Mesenchymal stem cell (in vitro differentiated cells and primary cell): ENCODE results near the gene TFAP2E.

Source experiments
- DNase-seq: peaks from one replicate; pipeline ENCODE4 v3.0.0-alpha.2; 2013
- H2AFZ ChIP-seq: one replicate; pipeline ENCODE4 v1.6.1; 2013; ENCODE audit warnings: low read depth, mild to moderate bottlenecking, control low read depth, inconsistent platforms, low read length, moderate library complexity
- H2AK5ac ChIP-seq: 2 replicates; pipeline ENCODE4 v1.6.1; 2013; ENCODE audit warnings: low read length, moderate library complexity, mild to moderate bottlenecking, inconsistent platforms; ENCODE audit not compliant: severe bottlenecking
- H2BK120ac ChIP-seq: one replicate; pipeline ENCODE4 v1.6.1; 2013; ENCODE audit warnings: low read depth, mild to moderate bottlenecking, inconsistent platforms, low read length, moderate library complexity
- H2BK12ac ChIP-seq, 2 experiments: one replicate each; pipeline ENCODE4 v1.6.1; 2013; ENCODE audit warnings: inconsistent platforms in 2 of 2, low read length in 2 of 2, mild to moderate bottlenecking in 2 of 2, moderate library complexity in 2 of 2, control low read depth in 1 of 2
- H2BK15ac ChIP-seq: one replicate; pipeline ENCODE4 v1.6.1; 2013; ENCODE audit warnings: mild to moderate bottlenecking, low read depth, inconsistent platforms; ENCODE audit not compliant: poor library complexity, severe bottlenecking
- H2BK5ac ChIP-seq: 2 replicates; pipeline ENCODE4 v1.6.1; 2013; ENCODE audit warnings: low read depth, mild to moderate bottlenecking, low read length, control low read depth, inconsistent platforms; ENCODE audit not compliant: poor library complexity, severe bottlenecking
- H3K14ac ChIP-seq, 2 experiments: one replicate each; pipeline ENCODE4 v1.6.1; 2013; ENCODE audit warnings: inconsistent platforms in 2 of 2, low read length in 2 of 2, control low read depth in 1 of 2, mild to moderate bottlenecking in 1 of 2, moderate library complexity in 1 of 2
- H3K18ac ChIP-seq, 2 experiments: one replicate each; pipeline ENCODE4 v1.6.1; 2013; ENCODE audit warnings: inconsistent platforms in 2 of 2, low read length in 2 of 2, control low read depth in 1 of 2, low read depth in 1 of 2, mild to moderate bottlenecking in 1 of 2
- H3K23ac ChIP-seq, 2 experiments: one replicate each; pipeline ENCODE4 v1.6.1; 2013; ENCODE audit warnings: inconsistent platforms in 2 of 2, low read length in 2 of 2, mild to moderate bottlenecking in 2 of 2, moderate library complexity in 2 of 2, control low read depth in 1 of 2
- H3K27ac ChIP-seq: 2 replicates; pipeline ENCODE4 v1.5.1; 2013; ENCODE audit warnings: mild to moderate bottlenecking, moderate library complexity, low read length, control low read depth, inconsistent platforms; ENCODE audit not compliant: poor library complexity, severe bottlenecking
- H3K27me3 ChIP-seq, 2 experiments: 2 replicates each; pipeline versions ENCODE4 v1.6.1 to v1.7.0; 2013; ENCODE audit warnings: low read length in 2 of 2, mild to moderate bottlenecking in 2 of 2, moderate library complexity in 2 of 2, control low read depth in 1 of 2, inconsistent platforms in 1 of 2; ENCODE audit not compliant: control insufficient read depth in 1 of 2, insufficient read depth in 1 of 2
- H3K36me3 ChIP-seq, 2 experiments: 2 replicates each; pipeline versions ENCODE4 v1.6.1 to v1.7.0; 2013; ENCODE audit warnings: low read length in 2 of 2, control low read depth in 1 of 2, inconsistent platforms in 1 of 2, low read depth in 1 of 2, mild to moderate bottlenecking in 1 of 2; ENCODE audit not compliant: insufficient read depth in 2 of 2, control insufficient read depth in 1 of 2
- H3K4ac ChIP-seq, 2 experiments: one replicate each; pipeline ENCODE4 v1.6.1; 2013; ENCODE audit warnings: inconsistent platforms in 2 of 2, low read length in 2 of 2, mild to moderate bottlenecking in 2 of 2, moderate library complexity in 2 of 2, control low read depth in 1 of 2, low read depth in 1 of 2
- H3K4me1 ChIP-seq: 2 replicates; pipeline ENCODE4 v1.6.1; 2013; ENCODE audit warnings: low read depth, low read length, control low read depth; ENCODE audit not compliant: control insufficient read depth, insufficient read depth
- H3K4me2 ChIP-seq: 2 replicates; pipeline ENCODE4 v1.6.1; 2013; ENCODE audit warnings: low read length, mild to moderate bottlenecking, inconsistent platforms; ENCODE audit not compliant: poor library complexity, severe bottlenecking
- H3K4me3 ChIP-seq, 2 experiments: 2 replicates each; pipeline versions ENCODE4 v1.5.1 to v1.7.0; 2013; ENCODE audit warnings: low read length in 2 of 2, mild to moderate bottlenecking in 2 of 2, control low read depth in 1 of 2, low read depth in 1 of 2; ENCODE audit not compliant: insufficient read depth in 1 of 2
- H3K79me1 ChIP-seq: replicated peaks from 2 replicates; pipeline ENCODE4 v1.6.1; 2013; ENCODE audit warnings: mild to moderate bottlenecking, control low read depth, low read length, inconsistent platforms; ENCODE audit not compliant: poor library complexity, severe bottlenecking
- H3K9ac ChIP-seq: 2 replicates; pipeline ENCODE4 v1.7.0; 2013; ENCODE audit warnings: mild to moderate bottlenecking, low read length, moderate library complexity
- H3K9me3 ChIP-seq: 2 replicates; pipeline ENCODE4 v1.7.0; 2013; ENCODE audit warnings: mild to moderate bottlenecking, low read length; ENCODE audit not compliant: control insufficient read depth
- H4K8ac ChIP-seq: one replicate; pipeline ENCODE4 v1.6.1; 2013; ENCODE audit warnings: inconsistent platforms, mild to moderate bottlenecking, low read length, moderate library complexity
- H4K91ac ChIP-seq: one replicate; pipeline ENCODE4 v1.6.1; 2013; ENCODE audit warnings: mild to moderate bottlenecking, low read length, inconsistent platforms
- WGBS: methylation state at CpG from one replicate; pipeline ENCODE4 v1.1.7; 2013; ENCODE audit warnings: mixed read lengths; 5-methylcytosine and 5-hydroxymethylcytosine counted together

Gene TFAP2E

GRCh38 chr1:35603468-35603867 is 30.4 kb downstream of the TFAP2E start:
- Histone ChIP-seq H3K4ac (no peak overlapping the region), H3K23ac (no peak overlapping the region), H3K27ac (no peak overlapping the region), H2AFZ (no peak overlapping the region), H3K9ac (no peak overlapping the region), H3K36me3 (peaks cover 38 to 89% of the 10 kb centered on the region in 2 experiments), H3K18ac (no peak overlapping the region), H3K4me1 (peaks cover 6% of the 10 kb centered on the region), H2BK120ac (no peak overlapping the region), H2BK5ac (no peak overlapping the region), H2BK15ac (no peak overlapping the region), H2BK12ac (no peak overlapping the region), H4K8ac (peak overlapping the region; percentile 23), H3K4me3 (no peak overlapping the region), H3K27me3 (no peaks in the 10 kb centered on the region), H3K9me3 (no peaks in the 10 kb centered on the region), H2AK5ac (no peak overlapping the region), H3K79me1 (peaks cover 27% of the 10 kb centered on the region), H3K4me2 (no peak overlapping the region), H3K14ac (no peak overlapping the region), H4K91ac (no peak overlapping the region)
- DNase-seq, result no peak
- 63% methylated on average over 1 of the region's 3 CpGs for WGBS

GRCh38 chr1:35603941-35604340 is 30.8 kb downstream of the TFAP2E start:
- H4K91ac ChIP-seq, result no peak overlapping the region
- H3K4ac ChIP-seq, result no peak overlapping the region
- no peak overlapping the region for H3K9ac ChIP-seq
- H2BK15ac ChIP-seq, result no peak overlapping the region
- 51% methylated on average over 2 of the region's 4 CpGs for WGBS
- H3K18ac ChIP-seq, result no peak overlapping the region
- no peak overlapping the region for H3K23ac ChIP-seq
- no peak overlapping the region for H3K27ac ChIP-seq
- H3K79me1 ChIP-seq, result peaks cover 29% of the 10 kb centered on the region
- peaks cover 39 to 94% of the 10 kb centered on the region in 2 experiments for H3K36me3 ChIP-seq
- H3K4me1 ChIP-seq, result peaks cover 6% of the 10 kb centered on the region
- DNase-seq, result peak; percentile 19
- no peak overlapping the region for H2BK12ac ChIP-seq
- H2BK120ac ChIP-seq, result no peak overlapping the region
- no peaks in the 10 kb centered on the region for H3K27me3 ChIP-seq
- H2BK5ac ChIP-seq, result no peak overlapping the region
- H3K4me3 ChIP-seq, result no peak overlapping the region
- no peak overlapping the region for H3K4me2 ChIP-seq
- no peak overlapping the region for H2AK5ac ChIP-seq
- no peaks in the 10 kb centered on the region for H3K9me3 ChIP-seq
- H4K8ac ChIP-seq, result no peak overlapping the region
- H3K14ac ChIP-seq, result no peak overlapping the region
- no peak overlapping the region for H2AFZ ChIP-seq

- Histone ChIP-seq H2BK15ac (no peak overlapping the region), H3K4me1 (peaks cover 6% of the 10 kb centered on the region), H3K14ac (no peak overlapping the region), H3K36me3 (peaks cover 39 to 94% of the 10 kb centered on the region in 2 experiments), H3K79me1 (peaks cover 34% of the 10 kb centered on the region), H3K4me3 (no peak overlapping the region), H3K27me3 (no peaks in the 10 kb centered on the region), H3K9ac (no peak overlapping the region), H3K9me3 (no peaks in the 10 kb centered on the region), H3K23ac (no peak overlapping the region), H2AK5ac (peak overlapping the region; percentile 27), H3K4ac (no peak overlapping the region), H2BK5ac (no peak overlapping the region), H4K8ac (no peak overlapping the region), H2BK120ac (no peak overlapping the region), H2AFZ (no peak overlapping the region), H2BK12ac (no peak overlapping the region), H3K18ac (no peak overlapping the region), H3K27ac (peak overlapping the region; percentile 28), H3K4me2 (no peak overlapping the region), H4K91ac (no peak overlapping the region)
- DNase-seq, result no peak
- 87% methylated on average over 6 of the region's 6 CpGs for WGBS
Observed at GRCh38 chr1:35605071-35605866, 32.2 kb downstream of the TFAP2E start.

- no peak overlapping the region for H4K91ac ChIP-seq
- DNase-seq, result peak; percentile 21
- H3K79me1 ChIP-seq, result peaks cover 34% of the 10 kb centered on the region
- no peaks in the 10 kb centered on the region for H3K9me3 ChIP-seq
- H3K23ac ChIP-seq, result no peak overlapping the region
- no peak overlapping the region for H3K4ac ChIP-seq
- H2AK5ac ChIP-seq, result no peak overlapping the region
- H4K8ac ChIP-seq, result no peak overlapping the region
- no peaks in the 10 kb centered on the region for H3K27me3 ChIP-seq
- H2BK120ac ChIP-seq, result no peak overlapping the region
- H3K27ac ChIP-seq, result peak overlapping the region; percentile 38
- H3K14ac ChIP-seq, result no peak overlapping the region
- 34% methylated on average over 4 of the region's 4 CpGs for WGBS
- H3K36me3 ChIP-seq, result peaks cover 36 to 91% of the 10 kb centered on the region in 2 experiments
- no peak overlapping the region for H2BK12ac ChIP-seq
- H3K4me1 ChIP-seq, result peaks cover 6% of the 10 kb centered on the region
- H2BK15ac ChIP-seq, result no peak overlapping the region
- H3K9ac ChIP-seq, result no peak overlapping the region
- H2AFZ ChIP-seq, result no peak overlapping the region
- H2BK5ac ChIP-seq, result no peak overlapping the region
- H3K4me3 ChIP-seq, result no peak overlapping the region
- H3K4me2 ChIP-seq, result no peak overlapping the region
- H3K18ac ChIP-seq, result no peak overlapping the region
Observed at GRCh38 chr1:35605867-35606182, 32.7 kb downstream of the TFAP2E start.
